Liver (tissue), 3 donors: ENCODE results near the gene ABL1.

Source experiments
- ATF3 ChIP-seq: IDR thresholded peaks from 2 replicates; pipeline ENCODE4 v1.6.1; 2016; ENCODE audit warnings: antibody characterized with exemption
- CTCF ChIP-seq: fragments of 150-350 bp; IDR thresholded peaks from 2 replicates; pipeline ENCODE4 v1.5.1; 2017; ENCODE audit warnings: improper control_type of control experiment, low read depth, low read length; ENCODE audit not compliant: missing input control
- GABPA ChIP-seq, 2 donors: IDR thresholded peaks in 1 of 2; conservative IDR thresholded peaks in 1 of 2; 2 replicates each; pipeline ENCODE4 v1.6.1; 2016; ENCODE audit warnings: antibody characterized with exemption in 2 of 2, mild to moderate bottlenecking in 1 of 2, moderate library complexity in 1 of 2
- JUND ChIP-seq, 2 donors: IDR thresholded peaks; 2 replicates each; pipeline ENCODE4 v1.6.1; 2016; ENCODE audit warnings: antibody characterized with exemption in 2 of 2
- MAX ChIP-seq: IDR thresholded peaks from 2 replicates; pipeline ENCODE4 v1.6.1; 2016; ENCODE audit warnings: antibody characterized with exemption
- NR2F2 ChIP-seq: IDR thresholded peaks from 2 replicates; pipeline ENCODE4 v1.6.1; 2016; ENCODE audit warnings: antibody characterized with exemption
- RAD21 ChIP-seq, 2 donors: IDR thresholded peaks; 2 replicates each; pipeline ENCODE4 v1.6.1; 2016; ENCODE audit warnings: antibody characterized with exemption in 2 of 2, mild to moderate bottlenecking in 2 of 2
- REST ChIP-seq: IDR thresholded peaks from 2 replicates; pipeline ENCODE4 v1.6.1; 2016; ENCODE audit warnings: antibody characterized with exemption, mild to moderate bottlenecking
- RXRA ChIP-seq, 2 donors: IDR thresholded peaks; 2 replicates each; pipeline ENCODE4 v1.6.1; 2017 to 2018; ENCODE audit warnings: antibody characterized with exemption in 2 of 2, mild to moderate bottlenecking in 1 of 2
- SP1 ChIP-seq: IDR thresholded peaks from 2 replicates; pipeline ENCODE4 v1.6.1; 2018; ENCODE audit warnings: antibody characterized with exemption, mild to moderate bottlenecking
- TAF1 ChIP-seq: conservative IDR thresholded peaks from 2 replicates; pipeline ENCODE4 v1.6.1; 2016; ENCODE audit warnings: antibody characterized with exemption, mild to moderate bottlenecking
- YY1 ChIP-seq: IDR thresholded peaks from 2 replicates; pipeline ENCODE4 v1.6.1; 2016; ENCODE audit warnings: antibody characterized with exemption, mild to moderate bottlenecking
- ZBTB33 ChIP-seq: IDR thresholded peaks from 2 replicates; pipeline ENCODE4 v1.6.1; 2016; ENCODE audit warnings: antibody characterized with exemption
- donor health status: healthy.
- donor health status: healthy.

- no peak for TF ChIP-seq CTCF
- no peak for TF ChIP-seq RXRA (IDR thresholded peaks at IDR 0.05)
- no peak for TF ChIP-seq RAD21 (IDR thresholded peaks at IDR 0.05)
- TF ChIP-seq ATF3: no peak
- no peak for TF ChIP-seq JUND (IDR thresholded peaks at IDR 0.05)
- no peak for TF ChIP-seq REST
- no peak for TF ChIP-seq MAX
- TF ChIP-seq GABPA (IDR thresholded peaks at IDR 0.05 in 1 of 2, conservative IDR thresholded peaks at IDR 0.05 in 1 of 2): no peak
- TF ChIP-seq ZBTB33: no peak
- no peak for TF ChIP-seq TAF1
- no peak for TF ChIP-seq SP1
- TF ChIP-seq YY1: no peak
- TF ChIP-seq NR2F2: no peak
Measured at GRCh38 chr9:130895481-130896232, 60.6 kb downstream of the ABL1 start.
